Stimulated activated CD4-positive, alpha-beta T cell treated with anti-CD3 and anti-CD28 coated beads, Interleukin-2, amount 100 ng/mL, for 24 hours (primary cell): Measurements from ENCODE around the gene ZACN.
"Not testable (repeated sequence)": the region's sequence is repeated elsewhere in the genome, so short reads cannot be mapped to it uniquely, and the experiment has no call there.

Experiments
- DNase-seq, 2 donors: peaks; one replicate each; pipeline ENCODE4 v3.0.0-alpha.2; 2020

ZACN gene

DNA sequence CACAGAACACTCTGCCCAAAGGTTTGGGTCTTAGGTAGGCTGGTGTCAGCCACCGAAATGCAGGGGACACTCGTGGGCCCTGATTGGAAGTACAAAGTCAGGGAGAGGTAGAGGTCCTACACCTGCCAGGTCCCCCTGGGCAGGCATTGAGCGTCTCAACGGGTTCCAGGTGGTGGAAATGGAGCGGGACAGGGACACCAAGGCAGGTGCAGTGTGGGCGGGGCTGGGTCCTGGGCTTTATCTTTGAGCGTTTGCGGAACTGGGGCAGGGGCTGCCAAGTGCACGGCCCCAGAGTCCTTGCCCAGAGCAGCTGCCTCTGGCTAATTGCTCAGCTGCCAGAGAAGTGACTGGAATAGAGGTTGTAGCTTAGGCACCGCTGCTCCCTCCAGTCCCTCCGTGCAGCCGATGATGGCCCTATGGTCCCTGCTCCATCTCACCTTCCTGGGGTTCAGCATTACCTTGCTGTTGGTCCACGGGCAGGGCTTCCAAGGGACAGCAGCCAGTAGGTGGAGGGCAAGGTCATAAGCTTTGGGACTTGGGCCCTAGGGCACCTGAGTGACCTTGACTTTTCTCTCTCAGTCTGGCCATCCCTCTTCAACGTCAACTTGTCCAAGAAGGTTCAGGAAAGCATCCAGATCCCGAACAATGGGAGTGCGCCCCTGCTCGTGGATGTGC, at the start of gene ZACN:
ZACN (plus strand) TSS at position 323 of the 675 bp plus-strand sequence; CDS start at position 406, 83 bp downstream.
- no peak for DNase-seq

GRCh38 chr17:76032073-76032779, 46.8 kb upstream of the ZACN start:
- DNase-seq, result no peak

GRCh38 chr17:76032780-76033108, 46.2 kb upstream of the ZACN start:
- no peak for DNase-seq

DNA sequence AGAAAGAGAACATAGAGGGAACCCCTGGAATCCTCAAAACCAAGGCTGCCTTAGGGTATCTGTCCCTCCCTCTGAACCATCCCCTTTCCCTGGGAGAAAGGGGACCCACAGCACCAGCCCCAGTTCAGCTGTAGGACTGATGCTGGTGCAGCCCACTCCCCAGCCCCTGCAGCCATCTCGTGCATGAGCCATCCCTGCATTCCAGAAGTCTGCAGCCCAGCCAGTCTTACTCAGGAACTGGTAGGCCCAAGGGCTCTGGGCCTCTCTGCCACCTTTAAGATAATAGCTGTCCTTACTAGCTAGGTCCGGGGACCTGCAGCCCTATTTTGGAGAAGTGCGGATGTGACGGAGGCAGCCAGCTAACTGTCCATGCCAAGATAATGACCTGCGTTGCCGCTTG, 45.8 kb upstream of the ZACN start:
- no peak for DNase-seq

DNA sequence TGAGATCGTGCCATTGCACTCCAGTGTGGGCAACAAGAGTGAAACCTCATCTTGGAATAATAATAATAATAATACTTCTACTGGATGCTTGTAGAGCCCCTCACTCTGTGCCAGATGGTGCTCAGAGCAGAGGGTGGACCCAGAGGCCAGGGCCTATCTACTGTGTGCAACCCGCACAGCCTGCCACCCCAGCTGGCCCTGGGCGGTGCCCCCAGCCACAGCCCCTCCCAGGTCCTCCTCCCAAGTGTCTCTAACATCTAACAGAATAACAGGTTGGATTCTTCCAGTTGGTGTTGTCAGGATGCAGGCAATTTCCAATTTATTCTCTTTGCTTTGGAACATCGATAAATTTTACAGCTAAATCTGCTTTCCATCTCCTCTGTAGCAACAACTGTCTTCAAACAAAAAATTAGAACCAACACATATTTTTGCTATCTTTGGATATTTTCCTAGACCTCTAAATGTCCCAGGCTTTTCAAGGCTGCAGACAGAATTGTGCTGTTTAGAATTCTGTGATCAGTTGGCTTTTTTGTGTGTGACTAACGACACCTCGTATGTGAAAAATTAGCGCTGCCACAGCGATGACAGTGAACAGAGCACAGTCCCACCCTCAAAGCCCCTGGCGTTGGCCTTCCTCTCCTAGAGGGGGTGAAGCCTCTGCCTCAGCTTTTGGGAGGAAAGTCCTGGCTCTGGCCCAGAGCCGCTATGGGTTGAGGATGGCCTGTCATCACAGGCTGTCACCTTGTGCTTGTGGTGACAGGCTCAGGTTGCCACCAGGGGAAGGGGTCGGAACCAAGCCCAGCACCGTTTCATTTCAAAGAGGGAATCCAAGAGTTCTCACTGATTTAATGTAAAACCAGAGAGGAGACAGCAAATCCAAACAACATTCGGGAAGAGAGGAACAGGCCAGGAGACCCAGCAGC, 44.3 kb upstream of the ZACN start:
- DNase-seq, result no peak

DNA sequence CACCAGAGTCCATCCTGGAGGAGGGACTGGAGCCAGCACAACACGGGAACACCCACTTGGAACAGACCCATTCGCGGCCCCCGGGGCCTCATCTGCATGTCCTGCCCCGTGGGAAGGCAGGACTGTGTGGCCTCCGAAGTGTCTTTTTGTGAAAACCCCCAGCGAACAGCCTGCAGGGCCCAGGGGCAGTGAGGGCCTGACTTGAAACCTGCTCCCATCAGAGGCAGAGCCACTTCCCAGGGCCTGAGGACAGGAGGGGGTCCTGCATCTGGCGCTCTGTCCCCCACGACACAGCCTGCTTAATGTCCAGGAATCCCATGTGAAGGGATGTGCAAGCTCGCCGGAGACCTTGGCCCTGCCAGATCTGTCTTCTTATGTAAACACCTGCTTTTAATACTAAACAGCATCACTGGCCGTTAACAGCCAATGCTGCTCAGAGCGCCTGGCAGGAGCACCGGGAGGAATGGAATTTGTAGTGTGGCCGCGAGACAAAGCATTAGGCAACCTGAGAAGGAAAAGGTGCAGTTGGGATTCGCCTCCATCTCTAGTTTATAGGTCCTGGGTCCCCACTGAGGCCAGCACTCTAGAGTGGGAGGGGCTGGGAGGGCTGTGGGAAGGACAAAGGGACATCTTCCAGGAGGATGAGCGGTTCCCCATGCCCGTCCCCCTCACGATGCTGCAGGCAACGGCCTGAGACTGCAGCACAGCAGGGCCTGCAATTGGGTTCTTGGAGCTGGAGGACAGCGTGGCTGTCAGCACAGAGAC, 42.3 kb upstream of the ZACN start:
- DNase-seq, result no peak

GRCh38 chr17:76038050-76038449, 40.9 kb upstream of the ZACN start:
- DNase-seq, result no peak

- DNase-seq, result no peak
These were observed 39.9 kb upstream of the ZACN start for GRCh38 chr17:76039121-76039520.

DNA sequence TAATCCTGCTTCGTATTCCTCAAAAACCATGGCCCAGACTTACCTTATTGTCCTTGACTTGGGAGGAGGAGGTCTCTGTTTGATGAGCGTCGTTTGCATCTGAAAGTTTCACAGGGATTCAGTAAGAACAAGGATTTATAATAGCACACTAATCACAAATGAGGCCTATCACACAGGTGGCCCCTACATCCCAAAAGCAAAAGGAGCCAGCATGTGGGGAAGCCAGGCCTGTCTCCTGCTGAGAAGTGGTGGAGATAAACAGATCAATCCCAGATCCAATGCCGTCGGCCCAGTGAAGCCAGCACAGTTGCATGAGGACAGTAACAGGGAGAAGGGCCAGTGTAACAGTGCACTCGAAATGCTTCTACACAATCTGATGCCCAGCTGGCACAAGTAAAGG, 38.6 kb upstream of the ZACN start:
- no peak for DNase-seq

- DNase-seq, result not testable (repeated sequence)
These were observed 36.1 kb upstream of the ZACN start for GRCh38 chr17:76042868-76043267.

- DNase-seq, result not testable (repeated sequence)
These were observed 34.4 kb upstream of the ZACN start for GRCh38 chr17:76044475-76045007.

DNA sequence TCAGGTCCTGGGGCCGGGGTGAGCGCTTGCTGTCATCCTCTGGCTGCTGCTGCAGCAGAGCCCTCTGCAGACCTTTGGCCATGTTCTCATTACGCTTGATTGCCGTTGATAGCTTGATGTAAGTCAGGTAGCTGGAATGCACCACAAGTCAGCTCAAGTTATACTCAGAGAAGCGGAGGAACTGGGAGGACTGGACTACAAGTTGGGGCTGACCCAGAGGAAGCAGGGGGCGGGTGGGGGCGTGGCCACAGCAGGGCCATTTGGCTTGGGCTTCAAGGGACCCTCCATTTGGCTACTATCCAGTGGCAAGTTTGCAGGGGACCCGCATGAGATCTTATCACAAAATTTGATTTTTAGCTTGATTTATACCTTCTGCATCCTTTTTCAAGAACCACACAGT, 32.9 kb upstream of the ZACN start:
- DNase-seq, result no peak

DNA sequence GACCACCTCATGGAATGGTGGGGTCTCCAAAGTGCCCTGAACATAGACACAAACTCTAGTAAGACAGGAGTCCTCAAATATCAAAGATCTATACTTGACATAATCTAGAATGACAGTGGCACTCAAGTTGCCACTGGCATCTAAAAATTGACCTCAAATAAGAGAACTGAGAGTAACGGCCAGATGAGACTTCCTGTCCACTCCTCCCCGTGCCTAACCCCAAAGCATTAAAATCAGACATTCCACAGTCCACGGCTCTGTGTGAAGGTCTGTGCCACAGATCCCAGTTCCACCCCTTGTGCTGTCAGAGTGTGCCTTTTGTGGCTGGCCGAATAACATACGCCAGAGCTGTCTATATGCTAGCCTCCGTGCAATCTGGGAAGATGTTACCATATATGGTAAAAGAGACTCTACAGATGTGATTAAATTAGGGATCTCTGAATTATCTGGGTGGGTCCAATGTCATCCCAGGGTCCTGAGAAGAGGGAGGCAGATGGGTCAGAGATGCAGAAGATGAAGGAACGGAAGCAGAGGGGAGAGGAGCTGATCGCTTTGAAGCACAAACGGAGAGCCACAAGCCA, 30.9 kb upstream of the ZACN start:
- DNase-seq, result no peak

- DNase-seq, result no peak
These were observed 30.3 kb upstream of the ZACN start for GRCh38 chr17:76048711-76049110.

DNA sequence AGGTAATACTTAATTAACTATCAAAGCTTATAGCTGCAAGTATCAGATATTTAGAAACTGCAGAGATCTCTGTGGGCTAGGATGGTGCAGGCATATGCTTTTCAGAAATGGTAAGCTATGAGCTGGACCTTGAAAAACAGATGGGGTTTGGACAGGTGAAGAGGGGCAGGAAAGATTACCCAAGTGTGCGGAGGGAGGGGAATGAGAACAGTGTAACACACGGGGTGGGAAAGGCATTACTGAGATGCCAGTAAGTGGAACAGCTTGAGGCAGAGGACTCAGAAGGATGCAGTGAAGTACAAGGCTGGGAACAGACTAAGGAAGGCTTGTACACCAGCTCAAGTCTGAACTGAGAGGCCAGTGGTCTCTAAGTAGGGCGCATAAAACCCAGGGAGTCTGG, 29.7 kb upstream of the ZACN start:
- DNase-seq, result no peak

GRCh38 chr17:76049836-76050537, 29.0 kb upstream of the ZACN start:
- no peak for DNase-seq

GRCh38 chr17:76050538-76051467, 28.2 kb upstream of the ZACN start:
- DNase-seq, result no peak

- DNase-seq, result no peak
These were observed 27.4 kb upstream of the ZACN start for GRCh38 chr17:76051561-76051960.

GRCh38 chr17:76053246-76054111, 25.5 kb upstream of the ZACN start:
- DNase-seq, result peak in 1 of 2 donors; percentile 48
